Activated CD4-positive, alpha-beta T cell treated with anti-CD3 and anti-CD28 coated beads, Interleukin-2, amount 50 U/mL, for 1 hour (primary cell): ENCODE results near the gene OOSP3.
"Not testable (repeated sequence)": the region's sequence is repeated elsewhere in the genome, so short reads cannot be mapped to it uniquely, and the experiment has no call there.

ENCODE experiments used
- DNase-seq: peaks from one replicate; pipeline ENCODE4 v3.0.0-alpha.2; 2020

OOSP3 gene

DNA sequence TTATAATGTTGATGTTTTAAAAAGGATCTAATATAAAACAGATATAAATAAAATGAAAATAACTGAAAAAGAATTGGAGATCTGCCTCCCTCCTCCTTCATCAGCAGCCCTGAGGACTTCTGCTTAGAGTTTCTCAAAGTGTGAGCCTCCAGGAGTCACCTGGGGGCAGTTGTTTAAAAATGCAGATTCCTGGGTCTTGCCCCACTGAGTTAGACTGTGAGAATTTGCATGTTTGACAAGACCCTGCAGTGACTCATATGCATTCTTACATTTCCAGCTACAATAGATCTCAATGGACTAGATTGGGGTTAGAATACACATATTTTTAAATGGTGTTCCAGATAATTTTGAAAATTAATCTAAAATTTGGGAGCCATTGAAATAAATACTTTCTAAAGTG is 798 bp upstream of the OOSP3 start:
- DNase-seq: no peak

DNA sequence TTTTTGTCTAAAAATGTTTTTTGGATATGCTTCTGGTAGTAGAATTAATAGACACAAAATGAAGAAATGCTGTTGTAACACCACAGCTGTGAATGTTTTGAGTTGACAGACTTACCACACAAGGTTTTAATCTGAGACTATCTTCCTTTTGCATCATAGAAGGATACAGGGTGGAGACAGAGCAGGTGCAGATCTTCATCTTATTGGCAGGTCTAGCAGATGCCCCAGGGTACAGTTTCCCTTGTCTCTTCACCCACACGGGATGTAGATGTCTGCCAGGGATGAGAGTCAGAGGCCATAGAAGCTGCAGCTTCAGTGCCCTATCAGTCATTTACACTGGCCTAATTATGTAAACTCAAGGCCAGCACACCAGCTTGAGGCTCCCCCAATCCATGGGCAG is 985 bp downstream of the OOSP3 start:
- DNase-seq: no peak

DNA sequence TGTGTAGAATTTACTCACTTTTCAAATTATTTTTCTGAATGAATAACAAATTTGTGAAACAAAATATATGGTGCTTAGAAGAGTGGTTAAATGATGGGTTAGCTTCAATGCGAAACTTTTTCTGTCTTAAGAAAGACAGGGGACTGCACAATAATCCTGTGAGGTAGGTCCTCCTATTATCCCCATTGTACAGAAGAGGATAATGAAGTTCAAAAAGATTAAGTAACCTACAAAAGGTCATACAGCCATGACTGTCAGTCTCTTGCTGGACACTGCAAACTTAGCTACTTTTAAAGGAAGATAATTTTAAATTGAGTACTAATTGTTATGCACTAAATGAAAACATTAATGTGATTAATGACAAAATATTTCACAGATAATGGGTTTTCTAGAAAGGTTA is 5.0 kb downstream of the OOSP3 start:
- no peak for DNase-seq

DNA sequence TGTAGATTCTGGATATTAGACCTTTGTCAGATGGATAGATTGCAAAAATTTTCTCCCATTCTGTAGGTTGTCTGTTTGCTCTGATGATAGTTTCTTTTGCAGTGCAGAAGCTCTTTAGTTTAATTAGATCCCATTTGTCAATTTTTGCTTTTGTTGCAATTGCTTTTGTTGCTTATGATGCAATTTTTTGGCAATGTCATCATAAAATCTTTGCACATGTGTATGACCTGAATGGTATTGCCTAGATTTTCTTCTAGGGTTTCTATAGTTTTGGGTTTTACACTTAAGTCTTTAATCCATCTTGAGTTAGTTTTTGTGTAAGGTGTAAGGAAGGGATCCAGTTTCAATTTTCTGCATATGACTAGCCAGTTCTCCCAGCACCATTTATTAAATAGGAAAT is 8.6 kb downstream of the OOSP3 start:
- not testable (repeated sequence) for DNase-seq

DNA sequence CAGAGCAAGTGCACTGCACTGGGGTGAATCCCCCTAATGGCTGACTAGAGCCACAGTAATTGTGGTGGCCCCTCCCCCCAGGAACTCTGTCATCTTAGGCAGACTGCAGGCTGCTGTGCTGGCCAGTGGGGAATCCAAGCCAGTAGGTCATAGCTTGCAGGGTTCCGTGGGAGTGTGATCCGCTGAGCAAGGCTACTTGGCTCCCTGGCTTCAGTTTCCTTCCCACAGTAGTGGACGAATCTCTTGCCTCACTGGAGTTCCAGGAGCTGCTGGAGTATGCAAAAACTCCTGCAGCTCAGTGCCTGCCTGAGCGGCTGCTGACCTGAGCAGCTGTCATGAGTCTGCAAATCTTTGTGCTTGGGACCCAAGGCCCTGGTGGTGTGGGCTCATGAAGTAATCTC is 13.2 kb downstream of the OOSP3 start:
- DNase-seq: no peak

DNA sequence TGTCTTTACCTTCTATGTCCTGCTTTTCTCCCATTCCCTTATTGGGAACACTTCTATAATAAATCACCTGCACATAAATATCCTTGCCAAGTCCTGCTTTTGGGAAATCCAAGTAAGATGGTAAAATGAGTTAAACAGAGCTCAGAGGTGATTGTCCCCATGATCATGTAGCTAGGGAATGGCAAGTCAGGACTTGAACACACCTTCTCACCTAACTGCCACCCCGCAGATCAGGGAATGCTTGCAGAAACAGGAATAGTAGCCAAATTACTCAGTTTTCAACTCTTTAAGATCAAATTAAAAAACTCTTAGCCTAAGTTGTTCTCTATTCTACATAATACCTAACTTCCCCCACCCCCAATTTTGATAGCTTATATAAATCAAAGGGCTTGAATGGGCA is 16.0 kb downstream of the OOSP3 start:
- no peak for DNase-seq

DNA sequence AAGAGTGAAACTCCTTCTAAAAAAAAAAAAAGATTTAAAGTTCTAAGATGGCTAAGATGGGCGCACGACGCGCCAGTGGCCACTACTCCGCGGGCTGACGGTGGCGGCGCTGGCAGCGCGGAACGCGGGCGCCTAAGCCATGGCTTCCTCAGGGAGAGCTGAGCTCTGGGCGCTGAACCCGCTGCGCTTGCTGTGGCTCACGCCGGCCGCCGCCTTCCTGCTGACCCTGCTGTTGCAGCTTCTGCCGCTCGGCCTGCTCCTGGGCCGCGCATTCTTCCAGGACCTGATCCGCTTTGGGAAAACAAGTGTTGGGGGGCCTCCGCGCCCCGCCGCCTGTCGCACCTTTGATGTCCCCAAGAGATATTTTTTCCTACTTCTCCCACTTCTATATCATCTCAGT is 19.5 kb downstream of the OOSP3 start:
- no peak for DNase-seq

DNA sequence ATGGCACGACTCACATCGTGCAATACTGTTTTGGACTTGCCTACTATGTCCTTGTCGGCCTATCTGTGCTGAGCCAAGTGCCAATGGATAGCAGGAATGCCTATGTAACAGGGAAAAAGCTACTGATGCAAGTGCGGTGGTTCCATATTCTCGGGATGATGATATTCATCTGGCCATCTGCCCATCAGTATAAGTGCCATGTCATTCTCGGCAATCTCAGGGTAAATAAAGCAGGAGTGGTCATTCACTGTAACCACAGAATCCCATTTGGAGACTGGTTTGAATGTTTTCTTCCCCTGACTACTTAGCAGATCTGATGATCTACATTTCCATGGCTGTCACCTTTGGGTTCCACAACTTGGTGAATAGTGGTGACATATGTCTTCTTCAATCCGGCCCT is 20.1 kb downstream of the OOSP3 start:
- DNase-seq: no peak

DNA sequence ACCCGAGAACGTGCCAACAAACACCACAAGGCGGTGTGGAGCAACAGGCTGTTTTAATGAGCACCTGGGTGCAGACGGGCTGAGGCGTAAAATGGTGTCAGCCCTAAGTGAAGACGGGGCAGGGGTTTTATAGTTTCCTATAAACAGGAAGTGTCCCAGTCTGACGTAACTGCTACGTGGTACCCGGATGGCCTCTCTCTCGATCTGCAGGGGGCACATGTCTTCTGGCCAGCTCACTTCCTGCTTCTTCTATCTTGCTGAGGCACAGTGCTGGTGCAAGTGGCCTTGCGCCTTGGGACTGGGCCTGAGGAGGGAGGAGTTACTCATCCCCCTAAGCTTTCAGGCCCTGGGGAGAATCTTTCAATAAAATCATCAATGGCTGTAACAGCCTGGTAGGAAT is 20.9 kb downstream of the OOSP3 start:
- DNase-seq: no peak

DNA sequence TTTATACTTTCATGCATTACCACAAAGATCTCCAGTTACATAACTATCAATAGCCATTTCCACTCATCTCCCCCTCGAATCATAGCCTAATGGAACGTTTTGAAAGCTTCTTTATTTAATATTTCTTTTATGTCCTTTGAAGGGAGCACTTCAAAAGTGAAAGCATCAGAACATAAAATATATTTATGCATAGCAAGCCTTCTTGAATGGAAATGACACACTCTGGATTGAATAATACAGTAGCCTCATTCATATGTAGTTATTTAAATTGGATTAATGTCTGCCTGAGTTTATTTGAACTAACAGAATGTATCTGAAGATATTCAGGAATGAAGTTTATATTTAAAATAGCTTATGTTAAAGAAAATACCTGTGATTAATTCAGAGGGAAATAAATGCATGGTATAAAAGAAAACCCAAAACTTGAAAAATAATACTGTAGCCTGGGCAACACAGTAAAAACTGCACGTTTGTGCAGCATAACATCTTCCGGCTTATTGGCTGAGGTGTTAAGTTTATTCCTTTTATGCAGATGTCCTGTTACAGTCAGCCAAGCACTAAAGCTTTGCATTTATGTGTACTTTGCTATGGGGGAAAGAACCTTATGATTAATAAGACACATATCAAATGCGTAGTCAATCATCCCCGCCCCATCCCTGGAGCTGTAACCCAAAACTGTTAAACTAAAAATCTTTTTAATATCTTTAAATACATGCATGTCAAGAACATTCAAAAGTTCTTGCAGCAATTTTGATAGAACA is 22.0 kb downstream of the OOSP3 start:
- DNase-seq: no peak

DNA sequence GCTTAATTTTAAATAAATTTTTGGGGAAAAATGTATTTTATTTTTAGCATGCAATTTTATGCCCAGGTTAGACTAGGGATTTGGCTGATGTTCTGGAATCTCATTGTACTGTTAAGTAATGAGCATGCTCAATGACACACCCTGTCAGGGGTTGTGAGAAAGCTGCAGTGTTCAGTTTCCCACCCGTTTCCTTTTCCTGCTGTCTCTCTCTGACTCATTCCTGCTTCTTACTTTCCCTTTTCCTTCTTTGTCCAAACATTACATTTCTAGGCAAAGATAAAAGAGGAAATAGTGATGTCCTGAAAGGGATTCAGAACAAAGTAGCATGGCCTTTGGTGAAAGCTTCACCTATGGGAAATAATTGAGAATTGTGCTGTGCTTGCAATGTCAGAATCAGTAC is 22.7 kb downstream of the OOSP3 start:
- no peak for DNase-seq

DNA sequence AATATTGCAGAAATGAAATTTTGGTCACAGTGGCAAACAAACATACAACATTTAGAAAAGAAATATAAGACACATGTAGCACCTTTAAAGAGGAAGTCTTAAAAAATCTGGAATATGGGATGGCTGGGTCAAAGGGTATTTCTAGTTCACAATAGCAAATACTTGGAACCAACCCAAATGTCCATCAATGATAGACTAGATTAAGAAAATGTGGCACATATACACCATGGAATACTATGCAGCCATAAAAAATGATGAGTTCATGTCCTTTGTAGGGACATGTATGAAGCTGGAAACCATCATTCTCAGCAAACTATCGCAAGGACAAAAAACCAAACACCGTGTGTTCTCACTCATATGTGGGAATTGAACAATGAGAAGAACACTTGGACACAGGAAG is 25.0 kb downstream of the OOSP3 start:
- DNase-seq: not testable (repeated sequence)

DNA sequence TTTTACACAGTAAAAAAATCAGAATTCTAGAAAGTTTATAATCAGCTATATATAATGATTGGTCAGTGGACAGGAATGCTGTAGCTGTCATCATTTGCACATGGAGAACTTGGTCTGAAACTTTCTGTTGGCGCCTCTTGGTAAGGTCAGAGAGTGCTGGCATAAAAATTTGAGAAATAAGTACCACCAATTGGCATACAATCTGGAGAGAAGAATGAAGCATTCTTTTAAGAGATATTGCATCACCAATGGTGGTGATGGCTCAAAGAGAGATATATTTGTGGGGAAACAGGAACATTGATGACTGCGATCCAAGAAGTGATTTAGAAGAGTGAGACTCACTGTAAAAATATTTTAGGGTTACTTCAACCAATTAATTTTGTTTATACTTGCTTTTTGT is 39.9 kb downstream of the OOSP3 start:
- DNase-seq: no peak

DNA sequence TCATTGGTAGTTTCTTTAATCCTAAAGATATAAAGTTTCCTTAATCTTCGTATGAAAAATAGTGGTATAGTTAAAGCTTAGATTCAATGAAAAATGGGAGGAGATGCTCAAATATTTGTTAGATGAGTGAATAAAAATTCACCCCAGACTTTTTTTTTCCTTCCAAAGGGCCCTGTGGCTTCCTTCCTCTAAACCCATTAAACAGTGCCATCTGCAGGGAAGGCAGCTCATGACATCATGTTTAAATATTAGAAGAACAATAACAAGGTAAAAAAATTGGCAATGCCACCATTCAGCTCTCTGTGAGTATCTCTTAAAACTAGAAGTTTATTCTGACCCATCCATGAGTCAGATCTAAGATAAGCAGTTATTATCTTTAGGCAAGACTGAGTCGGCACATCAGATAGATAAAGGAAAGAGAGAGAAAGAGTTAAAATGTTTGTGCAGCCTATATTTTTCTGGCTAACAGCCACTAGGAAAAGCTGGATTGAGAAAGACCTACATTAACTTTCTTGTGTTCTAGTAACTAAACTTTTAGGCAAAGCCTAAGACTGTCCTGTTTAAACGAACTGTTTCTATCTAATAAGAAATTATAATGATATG is 40.5 kb downstream of the OOSP3 start:
- DNase-seq: no peak

DNA sequence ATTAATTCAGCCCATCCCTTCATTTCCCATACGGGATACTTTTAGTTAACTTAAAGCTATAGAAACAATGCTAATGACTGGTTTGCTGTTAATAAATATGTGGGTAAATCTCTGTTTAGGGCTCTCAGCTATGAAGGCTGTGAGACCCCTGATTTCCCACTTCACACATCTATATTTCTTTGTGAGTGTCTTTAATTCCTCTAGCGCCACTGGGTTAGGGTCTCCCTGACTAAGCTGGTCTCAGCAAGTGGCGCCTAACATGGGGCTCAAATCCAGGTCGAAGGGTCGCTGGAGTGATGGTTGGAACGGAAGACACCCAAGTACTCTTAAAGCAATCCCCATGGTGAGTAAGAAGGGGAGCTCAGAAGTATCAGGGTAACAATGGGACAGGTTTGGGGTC is 45.2 kb downstream of the OOSP3 start:
- DNase-seq: no peak

DNA sequence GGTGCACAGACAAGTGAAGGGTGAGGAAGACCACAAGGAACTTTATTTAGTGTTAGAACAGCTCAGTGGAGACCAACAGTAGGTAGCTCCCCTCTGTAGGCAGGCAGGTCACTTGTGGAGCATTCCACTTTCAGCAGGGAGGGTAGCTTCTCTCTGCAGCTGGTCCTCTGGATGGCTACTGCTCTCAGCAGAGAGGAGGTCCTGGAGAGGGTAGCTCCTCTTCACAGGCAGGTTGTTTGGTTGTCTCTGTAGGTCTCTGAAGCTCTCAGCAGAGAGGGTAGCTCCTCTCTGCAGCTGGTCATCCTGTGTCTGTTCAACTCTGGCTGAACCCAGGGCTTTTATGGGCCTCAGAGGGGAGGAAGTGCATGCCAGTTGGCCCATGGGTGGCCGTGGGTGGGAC is 53.1 kb downstream of the OOSP3 start:
- no peak for DNase-seq

DNA sequence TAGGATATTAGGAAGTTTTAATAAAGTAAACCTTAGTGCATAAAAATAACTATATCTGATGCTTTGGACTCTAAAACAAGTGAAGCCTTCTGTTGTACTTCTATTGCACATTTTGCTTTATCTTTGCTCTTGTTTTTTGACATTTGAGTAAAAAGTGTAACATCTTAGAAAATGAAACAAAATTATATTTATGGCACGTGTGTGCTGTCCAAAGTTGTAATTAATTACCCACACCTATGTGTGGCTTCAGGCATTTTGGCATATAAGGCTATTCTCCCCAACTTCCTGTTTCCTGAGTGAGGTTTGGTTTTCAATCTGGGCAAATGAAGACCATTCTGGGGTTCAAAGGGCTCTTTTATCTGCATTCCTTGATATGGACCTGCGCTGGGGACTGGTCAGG is 59.5 kb downstream of the OOSP3 start, which contains the start of gene OOSP1:
Gene OOSP1 (plus strand): TSS at position 301 of the 400 bp plus-strand sequence. CDS start 23 bp downstream, at position 324.
- no peak for DNase-seq

DNA sequence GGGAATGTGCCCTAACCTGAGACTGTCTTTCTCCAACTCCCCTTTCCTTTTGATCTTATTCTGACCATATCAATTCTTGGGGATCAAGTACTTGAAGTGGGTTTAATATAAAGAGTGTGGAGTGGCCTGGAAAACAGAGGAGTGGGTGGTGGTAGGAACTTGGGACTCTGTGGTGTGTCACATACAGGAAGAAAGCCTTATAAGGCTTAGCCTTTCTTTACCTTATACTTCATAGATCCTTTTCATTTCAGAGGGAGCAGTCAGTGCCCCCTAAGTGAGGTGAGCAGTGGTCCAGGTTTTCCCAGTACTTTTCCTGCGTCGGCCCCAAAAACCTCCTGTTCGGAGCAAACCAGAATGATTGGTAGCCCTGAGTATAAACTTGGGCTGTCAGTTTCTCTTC is 60.1 kb downstream of the OOSP3 start:
- DNase-seq: no peak

DNA sequence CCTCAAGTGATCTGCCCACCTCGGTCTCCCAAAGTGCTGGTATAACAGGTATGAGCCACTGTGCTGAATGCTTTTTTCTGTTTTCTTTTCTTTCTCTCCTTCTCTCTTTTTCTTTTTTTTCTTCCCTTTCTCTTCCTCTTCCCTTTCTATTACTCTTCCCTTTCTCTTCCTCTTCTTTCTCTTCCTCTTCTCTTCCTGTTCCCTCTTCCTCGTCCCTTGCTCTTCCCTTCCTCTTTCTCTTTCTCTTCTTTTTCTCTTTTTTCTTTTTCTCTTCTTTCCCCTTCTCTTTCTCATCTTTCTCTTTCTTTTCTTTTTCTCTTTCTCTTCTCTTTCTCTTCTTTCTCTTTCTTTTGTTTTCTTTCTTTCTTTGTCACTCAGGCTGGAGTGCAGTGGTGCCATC is 60.9 kb downstream of the OOSP3 start:
- DNase-seq: no peak

DNA sequence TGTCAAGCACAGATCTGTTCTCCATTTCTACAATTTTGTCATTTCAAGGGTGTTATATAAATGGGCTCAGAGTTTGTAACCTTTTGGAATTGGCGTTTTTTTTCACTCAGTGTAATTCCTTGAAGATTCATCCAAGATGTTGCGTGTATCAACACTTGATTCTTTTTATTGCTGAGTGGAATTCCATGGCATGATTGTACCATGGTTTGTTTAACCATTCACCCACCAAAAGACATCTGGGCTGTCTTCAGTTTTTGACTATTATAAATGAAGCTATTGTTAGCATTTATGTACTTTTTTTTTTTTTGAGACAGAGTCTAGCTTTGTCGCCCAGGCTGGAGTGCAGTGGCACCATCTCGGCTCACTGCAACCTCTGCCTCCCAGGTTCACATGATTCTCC is 62.5 kb downstream of the OOSP3 start:
- DNase-seq: no peak

DNA sequence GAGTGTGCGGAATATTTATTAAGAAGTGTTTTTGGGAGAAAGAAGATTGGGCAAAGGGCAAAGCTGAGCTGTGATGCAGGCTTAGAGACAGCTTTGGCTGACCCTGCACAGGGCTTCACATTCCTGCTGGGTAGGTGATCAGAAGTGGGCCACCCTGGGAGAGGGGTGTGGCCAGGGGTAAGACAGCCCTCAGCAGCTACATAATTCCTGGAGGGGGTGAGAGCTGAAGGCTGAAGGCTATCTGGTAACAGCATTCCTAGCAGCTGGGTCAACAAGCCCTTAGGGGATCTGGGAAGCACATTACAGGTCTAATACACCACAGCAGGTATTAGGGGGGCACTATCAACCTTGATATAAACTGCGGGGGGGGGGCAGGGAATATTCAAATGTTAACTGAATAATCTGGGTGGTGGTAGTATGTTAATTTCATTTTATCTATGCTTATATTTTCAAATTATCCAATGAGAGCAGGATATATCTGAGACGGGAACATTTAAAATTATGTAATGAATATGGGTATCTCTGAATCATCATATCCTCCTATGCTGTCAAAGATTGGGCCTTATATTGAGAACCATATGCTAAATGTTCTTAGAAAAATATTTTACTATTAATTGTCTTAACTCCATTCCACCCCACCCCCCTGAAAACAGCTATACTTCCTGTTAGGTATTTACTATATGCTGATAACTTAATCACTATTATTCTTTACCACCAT is 65.6 kb downstream of the OOSP3 start:
- no peak for DNase-seq

DNA sequence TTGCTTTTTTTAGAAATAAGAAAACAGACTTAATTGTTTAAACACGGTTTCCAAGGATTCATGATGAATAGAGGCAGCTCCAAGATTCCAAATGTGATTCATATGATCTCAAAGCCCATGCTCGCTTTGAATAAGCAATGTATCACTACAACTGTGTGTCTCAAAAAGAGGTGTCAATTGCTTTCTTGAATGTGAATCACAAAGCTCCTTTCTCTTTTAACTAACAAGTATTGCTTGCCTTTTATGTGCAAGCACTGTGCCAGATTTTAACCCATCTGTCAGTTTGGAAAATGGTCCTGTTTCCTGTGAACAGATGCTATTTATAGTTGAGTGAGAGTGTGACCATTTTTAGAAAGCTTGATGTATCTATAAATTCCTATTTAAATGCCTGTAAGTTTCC is 66.1 kb downstream of the OOSP3 start:
- no peak for DNase-seq
